CD4-positive, alpha-beta T cell treated with Interferon gamma for 1 hour (primary cell): ENCODE measurements around the gene GPR42.
"Not testable (repeated sequence)": the region's sequence is repeated elsewhere in the genome, so short reads cannot be mapped to it uniquely, and the experiment has no call there.

ENCODE experiments used
- DNase-seq: peaks from one replicate; pipeline ENCODE4 v3.0.0-alpha.2; 2020

GPR42 gene

GRCh38 chr19:35363711-35364425 is 7.0 kb upstream of the GPR42 start:
- DNase-seq: no peak

- DNase-seq: no peak
These were observed 5.6 kb upstream of the GPR42 start for GRCh38 chr19:35365303-35365702.

- no peak for DNase-seq
These were observed 2.5 kb upstream of the GPR42 start for GRCh38 chr19:35368378-35368777.

GRCh38 chr19:35369522-35369921 is 1.3 kb upstream of the GPR42 start:
- no peak for DNase-seq

GRCh38 chr19:35373492-35373891 is 2.6 kb downstream of the GPR42 start:
- DNase-seq: no peak

GRCh38 chr19:35374031-35374430 is 3.2 kb downstream of the GPR42 start:
- DNase-seq: not testable (repeated sequence)

- DNase-seq: no peak
These were observed 4.8 kb downstream of the GPR42 start for GRCh38 chr19:35375505-35376307.

GRCh38 chr19:35377656-35378055 is 6.8 kb downstream of the GPR42 start:
- no peak for DNase-seq

GRCh38 chr19:35378356-35378755 is 7.5 kb downstream of the GPR42 start:
- DNase-seq: no peak

GRCh38 chr19:35379545-35379944 is 8.7 kb downstream of the GPR42 start:
- not testable (repeated sequence) for DNase-seq

GRCh38 chr19:35379992-35380391 is 9.1 kb downstream of the GPR42 start:
- no peak for DNase-seq

GRCh38 chr19:35380450-35381124 is 9.7 kb downstream of the GPR42 start:
- DNase-seq: no peak

GRCh38 chr19:35381318-35381717 is 10.4 kb downstream of the GPR42 start:
- DNase-seq: no peak

GRCh38 chr19:35381926-35382325 is 11.1 kb downstream of the GPR42 start:
- DNase-seq: no peak

GRCh38 chr19:35383536-35383935 is 12.7 kb downstream of the GPR42 start:
- no peak for DNase-seq

- DNase-seq: no peak
These were observed 17.6 kb downstream of the GPR42 start for GRCh38 chr19:35388277-35389054.

- no peak for DNase-seq
These were observed 18.5 kb downstream of the GPR42 start for GRCh38 chr19:35389192-35389861.

- no peak for DNase-seq
These were observed 22.2 kb downstream of the GPR42 start for GRCh38 chr19:35392742-35393715.

GRCh38 chr19:35395382-35396199 is 24.7 kb downstream of the GPR42 start:
- no peak for DNase-seq

GRCh38 chr19:35396240-35396885 is 25.5 kb downstream of the GPR42 start:
- DNase-seq: no peak
